GM23338 (cell line): Measurements from ENCODE around the gene USP35. TPM values are rescaled to one million over a fixed set of nuclear protein-coding genes. Genes with fewer than 3 reads are reported as not detected.
"Not testable (repeated sequence)": the region's sequence is repeated elsewhere in the genome, so short reads cannot be mapped to it uniquely, and the experiment has no call there.

ENCODE experiments used
- ATAC-seq: fragments of 200-7000 bp; cut with Tn5 transposase; 3 replicates; pipeline ENCODE4 v1.9.1; 2020
- DNase-seq: peaks from one replicate; pipeline ENCODE4 v3.0.0-alpha.2; 2015; ENCODE audit warnings: low spot score
- H2AFZ ChIP-seq: fragments of 200-600 bp; sonication (generic); 2 replicates; pipeline ENCODE4 v1.8.0; 2016; ENCODE audit warnings: antibody characterized with exemption, mild to moderate bottlenecking, moderate library complexity
- H3F3A ChIP-seq: fragments of 200-600 bp; sonication (generic); replicated peaks from 2 replicates; pipeline ENCODE4 v1.8.0; 2017; ENCODE audit warnings: antibody characterized with exemption, mixed run types, low read depth
- H3K27ac ChIP-seq: fragments of 200-600 bp; sonication (generic); 2 replicates; pipeline ENCODE4 v1.6.1; 2016; ENCODE audit warnings: low read depth
- H3K27me3 ChIP-seq: fragments of 200-600 bp; sonication (generic); 2 replicates; pipeline ENCODE4 v1.8.0; 2016; ENCODE audit warnings: mild to moderate bottlenecking, mixed run types, moderate library complexity; ENCODE audit not compliant: insufficient read depth
- H3K36me3 ChIP-seq: fragments of 200-600 bp; sonication (generic); 2 replicates; pipeline ENCODE4 v1.8.0; 2016; ENCODE audit warnings: mild to moderate bottlenecking; ENCODE audit not compliant: insufficient read depth
- H3K4me1 ChIP-seq: fragments of 200-600 bp; sonication (generic); 2 replicates; pipeline ENCODE4 v1.8.0; 2016; ENCODE audit warnings: mild to moderate bottlenecking, moderate library complexity; ENCODE audit not compliant: insufficient read depth
- H3K4me2 ChIP-seq: fragments of 200-600 bp; sonication (generic); 2 replicates; pipeline ENCODE4 v1.7.1; 2017; ENCODE audit warnings: mixed run types
- H3K4me3 ChIP-seq: fragments of 200-600 bp; sonication (generic); 2 replicates; pipeline ENCODE4 v1.6.1; 2016; ENCODE audit warnings: mixed run types
- H3K79me2 ChIP-seq: fragments of 200-600 bp; sonication (generic); replicated peaks from 2 replicates; pipeline ENCODE4 v1.8.0; 2017; ENCODE audit warnings: mild to moderate bottlenecking; ENCODE audit not compliant: insufficient read depth
- H3K9me2 ChIP-seq: fragments of 200-600 bp; sonication (generic); 2 replicates; pipeline ENCODE4 v1.8.0; 2017; ENCODE audit not compliant: insufficient read depth
- H4K20me1 ChIP-seq: fragments of 200-600 bp; sonication (generic); replicated peaks from 2 replicates; pipeline ENCODE4 v1.8.0; 2017; ENCODE audit warnings: mild to moderate bottlenecking; ENCODE audit not compliant: insufficient read depth
- H3K27ac Mint-ChIP-seq: 2 replicates; pipeline ENCODE4 v1.8.0; 2020; ENCODE audit warnings: inconsistent platforms, mild to moderate bottlenecking, moderate library complexity, mixed read lengths
- H3K27me3 Mint-ChIP-seq: 3 replicates; pipeline ENCODE4 v1.8.0; 2022; ENCODE audit warnings: low read depth, mild to moderate bottlenecking, moderate library complexity, mixed read lengths, inconsistent platforms; ENCODE audit not compliant: insufficient read depth, poor library complexity
- H3K36me3 Mint-ChIP-seq: 3 replicates; pipeline ENCODE4 v1.8.0; 2021; ENCODE audit warnings: low read depth, mild to moderate bottlenecking, inconsistent platforms, moderate library complexity, mixed read lengths
- H3K4me1 Mint-ChIP-seq: 3 replicates; pipeline ENCODE4 v1.8.0; 2020; ENCODE audit warnings: mild to moderate bottlenecking, inconsistent platforms, mixed read lengths
- H3K4me3 Mint-ChIP-seq: 3 replicates; pipeline ENCODE4 v1.8.0; 2021; ENCODE audit warnings: moderate library complexity, mild to moderate bottlenecking, inconsistent platforms, mixed read lengths
- H3K9me3 Mint-ChIP-seq: 3 replicates; pipeline ENCODE4 v1.8.0; 2020; ENCODE audit warnings: moderate library complexity, mild to moderate bottlenecking, inconsistent platforms, mixed read lengths
- CTCF ChIP-seq, 2 experiments: fragments of 200-600 bp in 1 of 2; sonication (generic) in 1 of 2; conservative IDR thresholded peaks; 2 replicates each; pipeline versions ENCODE4 v1.5.1 to v1.6.1; 2016 to 2017; ENCODE audit warnings: antibody characterized with exemption in 2 of 2, low read depth in 2 of 2, mild to moderate bottlenecking in 2 of 2, moderate library complexity in 1 of 2
- JUNB ChIP-seq: IDR thresholded peaks from one replicate; pipeline ENCODE4 v1.6.1; 2016; ENCODE audit warnings: antibody characterized with exemption; ENCODE audit not compliant: unreplicated experiment
- REST ChIP-seq: IDR thresholded peaks from one replicate; pipeline ENCODE4 v1.6.1; 2018; ENCODE audit warnings: antibody characterized with exemption; ENCODE audit not compliant: unreplicated experiment
- STAT1 ChIP-seq: IDR thresholded peaks from one replicate; pipeline ENCODE4 v1.6.1; 2016; ENCODE audit warnings: antibody characterized with exemption; ENCODE audit not compliant: unreplicated experiment
- polyA plus RNA-seq: library from polyadenylated mRNA; unstranded; fragments of >200 nt; fragmentation: Nextera tagmentation; extraction: Ambion mirVana; gene quantifications from 2 replicates; pipeline ENCODE4 v1.2.1, GENCODE V29; 2016
- total RNA-seq: library from RNA; depleted of rRNA; stranded (reverse); fragments of >200 nt; shearing (Covaris generic); gene quantifications from 2 replicates; pipeline ENCODE4 v1.2.3, GENCODE V29; 2014

USP35 gene
- total and polyA plus RNA-seq, 2 experiments from 2014 or later = 2.5 to 10.7 TPM

- TF ChIP-seq REST (no peak), STAT1 (no peak)
Measured at GRCh38 chr11:78171951-78172350, 16.8 kb upstream of the USP35 start (continued).

- H3K4me3 ChIP-seq, H3K27ac Mint-ChIP-seq, ATAC-seq, H3K79me2 ChIP-seq, H2AFZ ChIP-seq, H3K4me1 Mint-ChIP-seq, H3K9me2 ChIP-seq, H4K20me1 ChIP-seq, H3K4me3 Mint-ChIP-seq, H3K36me3 Mint-ChIP-seq, H3K36me3 ChIP-seq, H3K27me3 Mint-ChIP-seq, DNase-seq, H3K4me1 ChIP-seq, H3K4me2 ChIP-seq, H3K9me3 Mint-ChIP-seq, H3K27ac ChIP-seq, H3F3A ChIP-seq, H3K27me3 ChIP-seq: not testable (repeated sequence)
Measured at GRCh38 chr11:78175862-78176261, 12.9 kb upstream of the USP35 start.

GRCh38 chr11:78176605-78177141 lies 12.0 kb upstream of the USP35 start:
- no peak overlapping the region for H3K4me2 ChIP-seq
- no peaks in the 10 kb centered on the region for H3K27me3 ChIP-seq
- H3K27me3 Mint-ChIP-seq = peaks cover 4% of the 10 kb centered on the region
- H3K27ac ChIP-seq = no peak overlapping the region
- H3F3A ChIP-seq = no peaks in the 10 kb centered on the region
- peaks cover 5% of the 10 kb centered on the region; the same call in 2 of the 3 replicates for H3K4me1 Mint-ChIP-seq
- H2AFZ ChIP-seq = no peak overlapping the region
- no peaks in the 10 kb centered on the region for H3K36me3 ChIP-seq
- H3K4me3 Mint-ChIP-seq = no peak overlapping the region
- DNase-seq (no peak), ATAC-seq (no peak)
- no peak overlapping the region for H3K4me3 ChIP-seq
- H3K79me2 ChIP-seq = no peaks in the 10 kb centered on the region
- no peaks in the 10 kb centered on the region; the same call in 2 of the 3 replicates for H3K9me3 Mint-ChIP-seq
- peaks cover 7% of the 10 kb centered on the region; the same call in 1 of the 3 replicates for H3K36me3 Mint-ChIP-seq
- no peaks in the 10 kb centered on the region for H3K4me1 ChIP-seq
- no peaks in the 10 kb centered on the region for H3K9me2 ChIP-seq
- H3K27ac Mint-ChIP-seq = no peak overlapping the region
- no peaks in the 10 kb centered on the region for H4K20me1 ChIP-seq
- no peak for TF ChIP-seq STAT1
- TF ChIP-seq CTCF (conservative IDR thresholded peaks at IDR 0.05; ENCODE audit: low read depth in 2 of 2) = no peak
- TF ChIP-seq REST = no peak
- no peak for TF ChIP-seq JUNB
